GM23248 (cell line): Measurements from ENCODE around the gene NUP214.

Source experiments
- EZH2 ChIP-seq: fragments of 200-600 bp; sonication (generic); IDR thresholded peaks from 2 replicates; pipeline ENCODE4 v1.6.1; 2018; ENCODE audit warnings: antibody characterized with exemption, mild to moderate bottlenecking; ENCODE audit not compliant: insufficient read depth, poor library complexity, severe bottlenecking
- EZH2phosphoT487 ChIP-seq: fragments of 200-600 bp; sonication (generic); IDR thresholded peaks from 2 replicates; pipeline ENCODE4 v1.6.1; 2018; ENCODE audit warnings: antibody characterized with exemption, moderate library complexity, mild to moderate bottlenecking, low read depth; ENCODE audit not compliant: insufficient read depth

DNA sequence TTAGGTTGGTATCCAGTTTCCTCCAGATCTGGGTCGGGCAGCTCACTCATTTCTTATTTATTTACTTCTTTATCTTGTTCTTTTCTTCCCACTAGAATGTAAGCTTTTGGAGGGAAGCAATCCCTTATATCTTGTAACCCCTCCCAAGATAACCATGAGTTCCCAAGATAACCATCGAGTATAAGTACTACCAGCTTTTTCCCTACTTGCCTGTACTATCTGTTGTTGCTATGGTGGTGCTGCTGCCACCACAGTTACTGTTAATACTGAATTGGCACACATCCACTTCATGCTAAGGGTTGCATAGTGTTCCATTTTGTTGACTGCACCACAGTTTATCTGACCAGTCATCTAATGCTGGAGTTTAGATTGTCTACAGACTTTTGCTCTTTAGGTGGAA is 19.9 kb downstream of the NUP214 start:
- no peak for TF ChIP-seq EZH2
- TF ChIP-seq EZH2phosphoT487: no peak
